ENCODE data around the gene EHD1. TPM values are rescaled to one million over a fixed set of nuclear protein-coding genes. Genes with fewer than 3 reads are reported as not detected.

Gene EHD1
- total RNA-seq, 4 donors from 2014 or later = 47.8 to 85.4 (median 76.8) TPM

DNA sequence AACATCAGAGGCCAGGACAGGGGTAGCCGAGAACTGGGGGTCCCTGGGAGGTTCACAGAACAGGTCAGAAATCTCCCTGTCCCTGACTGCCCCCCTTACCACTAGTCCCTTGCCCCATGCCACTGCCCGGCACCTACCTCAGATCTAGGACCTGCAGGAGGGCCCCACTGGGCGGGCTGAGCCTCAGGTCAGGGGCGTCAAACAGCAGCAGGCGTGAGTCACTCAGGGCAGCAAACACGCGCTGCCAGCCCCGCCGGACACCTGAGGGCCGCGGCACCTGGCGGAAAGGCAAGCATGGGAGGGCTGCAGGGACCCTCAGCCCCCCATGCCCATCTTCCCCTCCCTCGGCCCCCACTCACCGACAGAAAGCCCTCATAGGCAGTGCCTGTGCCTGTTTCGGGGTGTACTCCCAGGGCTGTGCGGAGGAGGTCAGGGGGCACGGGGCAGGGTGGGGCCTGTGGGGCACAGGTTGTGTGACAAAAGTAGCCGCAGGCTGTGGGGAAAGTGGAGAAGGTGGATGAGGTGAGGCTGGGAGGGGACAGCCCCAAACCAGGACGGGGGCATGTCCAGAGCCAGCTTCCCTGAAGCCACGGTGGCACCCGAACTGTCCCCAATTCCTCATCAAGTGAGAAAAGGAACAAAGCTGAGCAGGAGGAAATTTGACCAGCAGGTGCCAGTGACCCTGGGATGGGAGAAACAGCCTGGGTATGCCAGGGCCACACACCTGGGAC is 45.8 kb downstream of the EHD1 start:
- peaks cover 25% of the 10 kb centered on the region for H3K4me1 ChIP-seq
- peaks cover 70% of the 10 kb centered on the region for H3K36me3 ChIP-seq
- no peak for TF ChIP-seq EP300 (IDR thresholded peaks at IDR 0.05)
- TF ChIP-seq POLR2A (IDR thresholded peaks at IDR 0.05) = no peak
- TF ChIP-seq, protein P1, sequence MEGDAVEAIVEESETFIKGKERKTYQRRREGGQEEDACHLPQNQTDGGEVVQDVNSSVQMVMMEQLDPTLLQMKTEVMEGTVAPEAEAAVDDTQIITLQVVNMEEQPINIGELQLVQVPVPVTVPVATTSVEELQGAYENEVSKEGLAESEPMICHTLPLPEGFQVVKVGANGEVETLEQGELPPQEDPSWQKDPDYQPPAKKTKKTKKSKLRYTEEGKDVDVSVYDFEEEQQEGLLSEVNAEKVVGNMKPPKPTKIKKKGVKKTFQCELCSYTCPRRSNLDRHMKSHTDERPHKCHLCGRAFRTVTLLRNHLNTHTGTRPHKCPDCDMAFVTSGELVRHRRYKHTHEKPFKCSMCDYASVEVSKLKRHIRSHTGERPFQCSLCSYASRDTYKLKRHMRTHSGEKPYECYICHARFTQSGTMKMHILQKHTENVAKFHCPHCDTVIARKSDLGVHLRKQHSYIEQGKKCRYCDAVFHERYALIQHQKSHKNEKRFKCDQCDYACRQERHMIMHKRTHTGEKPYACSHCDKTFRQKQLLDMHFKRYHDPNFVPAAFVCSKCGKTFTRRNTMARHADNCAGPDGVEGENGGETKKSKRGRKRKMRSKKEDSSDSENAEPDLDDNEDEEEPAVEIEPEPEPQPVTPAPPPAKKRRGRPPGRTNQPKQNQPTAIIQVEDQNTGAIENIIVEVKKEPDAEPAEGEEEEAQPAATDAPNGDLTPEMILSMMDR (IDR thresholded peaks at IDR 0.05) = no peak
- TF ChIP-seq POLR2AphosphoS5 (IDR thresholded peaks at IDR 0.05) = no peak
- no peak for DNase-seq (ENCODE audit: low spot score in 2 of 2)
- no peak overlapping the region for H3K27ac ChIP-seq
- no peaks in the 10 kb centered on the region for H3K9me3 ChIP-seq
- no peak overlapping the region for H3K4me3 ChIP-seq
- no peaks in the 10 kb centered on the region for H3K27me3 ChIP-seq
- WGBS = 94% methylated on average over 10 of the region's 21 CpGs

DNA sequence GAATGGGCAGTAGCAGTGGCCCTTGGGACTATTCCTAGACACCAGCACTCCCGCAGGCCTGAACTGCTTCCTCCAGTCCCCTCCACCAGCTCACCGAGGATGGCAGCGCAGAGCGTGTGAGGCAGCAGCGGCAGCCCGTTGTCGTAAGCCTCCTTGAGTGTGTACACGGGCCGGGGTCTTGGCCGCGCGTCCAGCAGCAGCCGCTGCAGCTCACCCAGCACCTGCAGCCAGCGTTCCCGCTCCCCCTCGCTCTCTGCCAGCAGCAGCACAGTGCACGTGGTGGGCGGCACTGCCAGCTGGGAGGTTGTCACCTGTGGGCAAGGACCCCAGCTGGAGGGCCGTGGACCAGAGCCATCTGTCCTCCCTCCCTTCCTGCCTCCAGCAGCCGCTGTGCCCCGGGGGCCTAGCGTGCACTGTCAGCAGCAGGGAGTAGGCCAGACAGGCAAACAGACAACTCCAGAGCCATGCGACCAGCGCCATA is 47.0 kb downstream of the EHD1 start:
- TF ChIP-seq EP300 (IDR thresholded peaks at IDR 0.05) = no peak
- TF ChIP-seq POLR2A (IDR thresholded peaks at IDR 0.05) = no peak
- TF ChIP-seq, protein P1 (IDR thresholded peaks at IDR 0.05) = no peak
- DNase-seq (ENCODE audit: low spot score in 2 of 2) = no peak
- Histone ChIP-seq H3K36me3 (peaks cover 79% of the 10 kb centered on the region), H3K4me1 (peaks cover 18% of the 10 kb centered on the region), H3K27ac (no peak overlapping the region), H3K9me3 (no peaks in the 10 kb centered on the region), H3K4me3 (no peak overlapping the region), H3K27me3 (no peaks in the 10 kb centered on the region)
- WGBS = 82% methylated on average over 10 of the region's 24 CpGs

DNA sequence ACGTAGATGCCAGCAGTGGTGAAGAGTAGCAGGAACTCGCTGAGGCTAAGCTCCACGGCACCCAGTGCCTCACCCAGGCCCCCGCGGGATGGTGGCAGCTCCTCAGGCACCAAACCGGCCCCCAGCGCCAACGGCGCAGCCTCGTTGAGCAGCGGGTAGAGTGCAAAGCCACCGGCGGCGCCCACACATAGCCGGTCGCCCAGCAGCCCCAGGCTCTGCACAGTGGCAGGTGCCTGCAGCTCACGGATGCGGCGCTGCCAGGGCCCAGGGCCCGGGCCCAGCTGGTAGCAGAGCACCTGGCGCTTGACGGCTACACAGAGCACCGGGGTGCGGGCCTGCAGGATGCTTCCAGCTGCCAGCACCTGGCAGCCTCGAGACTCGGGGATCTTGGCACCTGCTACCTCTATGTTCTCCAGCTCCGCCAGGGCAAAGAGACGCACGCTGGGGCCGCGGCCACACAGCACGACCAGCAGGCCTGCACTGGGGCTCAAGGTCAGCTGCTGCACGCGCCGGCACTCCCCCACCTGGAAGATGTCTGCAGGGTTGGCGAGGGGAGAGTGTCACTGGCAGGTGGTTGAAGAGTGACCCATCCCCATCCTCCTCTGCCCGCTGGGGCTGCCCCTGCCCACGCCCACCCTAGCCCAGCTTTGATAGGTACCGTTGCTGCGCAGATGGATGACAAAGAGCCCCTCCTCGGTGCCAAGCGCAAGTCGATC is 48.7 kb downstream of the EHD1 start:
- WGBS = 77% methylated on average over 10 of the region's 43 CpGs
- Histone ChIP-seq H3K36me3 (peaks cover 83% of the 10 kb centered on the region), H3K27ac (no peak overlapping the region), H3K27me3 (no peaks in the 10 kb centered on the region), H3K4me3 (no peak overlapping the region), H3K4me1 (peaks cover under 1% of the 10 kb centered on the region), H3K9me3 (no peaks in the 10 kb centered on the region)
- TF ChIP-seq POLR2AphosphoS5 (IDR thresholded peaks at IDR 0.05) (no peak), EP300 (IDR thresholded peaks at IDR 0.05) (no peak), POLR2A (IDR thresholded peaks at IDR 0.05) (no peak)
- TF ChIP-seq, protein P1 (IDR thresholded peaks at IDR 0.05) = no peak
- DNase-seq (ENCODE audit: low spot score in 2 of 2) = no peak

DNA sequence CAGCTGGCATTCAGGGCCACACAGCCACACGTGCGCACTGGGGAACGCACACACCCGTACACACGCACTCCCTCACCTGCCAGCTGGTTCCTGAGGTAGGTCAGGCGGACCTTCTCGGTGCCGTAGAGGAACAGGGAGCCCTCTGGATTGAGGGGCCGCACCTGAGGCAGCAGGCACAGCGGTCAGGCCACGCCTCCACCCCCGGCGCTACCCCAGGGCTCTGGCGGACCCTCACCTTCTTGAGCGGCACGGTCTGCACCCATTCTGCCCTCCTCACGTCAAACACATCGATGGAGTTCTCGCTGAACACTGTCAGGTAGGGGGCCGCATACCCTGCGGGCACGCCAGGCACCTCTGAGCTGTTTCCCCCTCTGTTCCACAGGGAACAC is 51.0 kb downstream of the EHD1 start:
- no peaks in the 10 kb centered on the region for H3K27me3 ChIP-seq
- TF ChIP-seq EP300 (IDR thresholded peaks at IDR 0.05) (no peak), POLR2A (IDR thresholded peaks at IDR 0.05) (no peak), POLR2AphosphoS5 (IDR thresholded peaks at IDR 0.05) (no peak)
- TF ChIP-seq, protein P1 (IDR thresholded peaks at IDR 0.05) = no peak
- peaks cover 67% of the 10 kb centered on the region for H3K36me3 ChIP-seq
- H3K4me3 ChIP-seq = no peak overlapping the region
- no peak for DNase-seq (ENCODE audit: low spot score in 2 of 2)
- WGBS = 94% methylated on average over 13 of the region's 22 CpGs
- no peaks in the 10 kb centered on the region for H3K9me3 ChIP-seq
- H3K27ac ChIP-seq = no peak overlapping the region
- H3K4me1 ChIP-seq = no peaks in the 10 kb centered on the region
